Measurements from ENCODE around the gene CDC42BPB.

Gene CDC42BPB

DNA sequence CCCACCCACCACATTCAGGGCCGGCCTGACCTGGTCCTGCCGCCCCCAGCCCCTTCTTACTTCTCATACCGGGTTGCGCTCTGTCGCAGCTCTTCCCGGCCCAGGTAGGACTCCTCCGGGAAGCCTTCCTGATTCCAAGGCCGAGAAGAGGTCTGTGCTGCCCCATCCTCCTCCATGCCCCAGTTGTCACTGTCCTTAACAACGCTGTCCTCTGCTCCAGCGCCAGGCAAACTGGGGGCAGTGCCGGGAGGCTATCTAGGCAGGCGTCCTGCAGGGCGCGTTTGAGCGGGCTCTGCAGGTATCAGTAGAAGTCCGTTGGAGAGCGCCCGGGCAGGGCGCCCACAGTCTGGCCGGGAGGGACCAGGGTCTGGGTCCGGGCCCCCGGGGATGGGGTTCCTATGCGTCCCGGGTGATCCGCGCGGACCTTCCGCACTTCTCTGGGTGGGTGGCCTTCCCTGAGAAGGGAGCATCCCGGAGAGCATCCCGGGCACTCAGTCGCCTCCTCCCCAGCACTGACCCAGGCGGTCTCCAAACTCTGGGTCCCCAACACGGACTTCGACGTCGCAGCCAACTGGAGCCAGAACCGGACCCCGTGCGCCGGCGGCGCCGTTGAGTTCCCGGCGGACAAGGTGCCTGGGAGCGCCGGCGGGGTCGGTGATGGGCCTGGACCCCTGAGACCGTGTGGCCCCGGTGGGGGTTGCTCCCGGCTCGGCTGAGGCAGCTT lies 134.0 kb downstream of the CDC42BPB start:
- DNase-seq, result no peak

DNA sequence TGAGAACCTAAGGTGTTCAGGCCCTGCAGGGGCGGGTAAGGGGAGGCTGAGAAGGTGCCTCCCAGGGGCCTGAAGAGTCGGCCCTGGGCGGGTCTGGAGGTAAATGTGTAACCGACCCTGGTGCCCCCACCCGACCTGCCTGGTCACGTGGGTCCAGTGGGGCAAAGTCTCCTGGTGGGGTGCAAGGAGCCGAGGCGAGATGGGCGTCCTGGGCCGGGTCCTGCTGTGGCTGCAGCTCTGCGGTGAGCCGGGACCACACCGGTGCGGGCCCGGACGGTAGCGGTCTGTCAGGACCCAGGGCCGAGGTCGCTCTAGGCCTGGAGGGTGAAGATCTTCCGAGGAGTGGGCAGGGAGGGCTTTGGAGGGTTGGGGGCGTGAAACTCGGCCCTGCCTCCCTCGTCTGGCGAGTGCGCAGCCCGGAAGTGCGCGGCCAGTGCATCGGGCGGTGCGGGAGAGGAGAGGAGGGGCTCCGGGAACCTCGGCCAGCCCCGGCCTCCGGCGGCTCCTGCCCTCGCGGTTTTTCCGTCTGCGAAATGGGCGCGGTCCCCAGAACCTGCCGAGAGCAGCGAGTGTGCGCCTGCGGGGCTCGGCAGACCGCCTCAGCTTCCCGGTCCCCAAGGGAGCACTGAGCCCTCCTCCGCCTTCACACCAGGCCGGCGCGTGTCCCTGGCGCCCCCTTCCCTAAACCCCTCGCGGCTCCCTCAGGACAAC lies 134.7 kb downstream of the CDC42BPB start, which contains the start of gene AMN:
AMN (plus strand) TSS at position 174 of the 711 bp plus-strand sequence; CDS start at position 200, 26 bp downstream.
- DNase-seq, result no peak

DNA sequence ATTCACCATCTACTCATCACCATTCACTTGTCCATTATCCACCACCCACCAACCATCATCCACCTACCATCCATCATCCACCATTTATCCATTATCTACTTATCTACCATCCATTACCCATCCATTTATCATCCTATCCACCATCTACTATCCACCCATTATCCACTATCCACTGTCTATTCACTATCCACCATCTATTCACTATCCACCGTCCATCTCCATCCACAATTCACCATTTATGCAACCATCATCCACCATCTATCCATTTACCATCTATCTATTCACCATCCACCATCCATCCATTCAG lies 136.4 kb downstream of the CDC42BPB start:
- DNase-seq, result no peak

DNA sequence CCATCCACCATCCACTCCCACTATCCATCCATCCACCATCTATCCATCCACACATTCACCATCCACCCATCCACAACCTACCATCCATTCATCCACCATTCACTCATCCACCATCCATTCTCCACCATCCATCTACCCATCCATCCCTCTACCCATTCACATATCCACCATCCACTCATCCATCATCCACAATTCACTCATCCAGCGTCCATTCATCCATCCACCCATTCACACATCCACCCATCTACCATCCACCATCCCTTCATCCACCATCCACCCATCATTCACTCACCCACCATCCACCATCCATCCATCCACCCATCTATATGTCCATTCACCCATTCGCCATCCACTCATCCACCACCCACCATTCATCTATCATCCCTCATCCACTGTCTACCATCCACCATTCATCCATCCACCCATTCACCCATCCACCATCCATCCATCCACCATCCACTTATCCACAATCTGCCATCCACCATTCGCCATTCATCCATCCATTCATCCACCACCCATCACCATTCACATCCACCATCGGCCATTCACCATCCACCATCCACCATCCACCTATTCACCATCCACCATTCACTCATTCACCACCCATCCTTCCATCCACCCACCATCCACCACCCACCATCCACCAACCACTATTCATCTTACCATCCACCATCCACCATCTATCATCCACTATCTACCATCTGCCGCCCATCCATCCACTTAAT lies 136.9 kb downstream of the CDC42BPB start:
- DNase-seq, result no peak

DNA sequence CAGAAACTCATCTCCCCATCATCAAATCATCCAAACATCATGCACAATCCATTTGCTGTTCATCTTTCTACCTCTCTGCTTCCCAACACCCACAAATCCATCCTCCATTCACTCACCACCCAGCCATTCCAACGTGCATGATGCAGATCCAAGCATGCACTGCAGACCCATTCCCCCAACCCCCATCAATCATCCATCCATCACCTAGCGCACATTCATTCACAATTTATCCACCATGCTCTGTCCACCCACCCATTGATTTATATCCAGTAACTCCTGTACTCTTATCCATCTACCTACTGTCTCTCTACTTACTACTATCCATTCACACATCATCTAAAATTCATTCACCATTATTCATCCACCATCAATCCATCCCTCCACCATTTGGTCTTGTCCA lies 138.9 kb downstream of the CDC42BPB start:
- no peak for DNase-seq

DNA sequence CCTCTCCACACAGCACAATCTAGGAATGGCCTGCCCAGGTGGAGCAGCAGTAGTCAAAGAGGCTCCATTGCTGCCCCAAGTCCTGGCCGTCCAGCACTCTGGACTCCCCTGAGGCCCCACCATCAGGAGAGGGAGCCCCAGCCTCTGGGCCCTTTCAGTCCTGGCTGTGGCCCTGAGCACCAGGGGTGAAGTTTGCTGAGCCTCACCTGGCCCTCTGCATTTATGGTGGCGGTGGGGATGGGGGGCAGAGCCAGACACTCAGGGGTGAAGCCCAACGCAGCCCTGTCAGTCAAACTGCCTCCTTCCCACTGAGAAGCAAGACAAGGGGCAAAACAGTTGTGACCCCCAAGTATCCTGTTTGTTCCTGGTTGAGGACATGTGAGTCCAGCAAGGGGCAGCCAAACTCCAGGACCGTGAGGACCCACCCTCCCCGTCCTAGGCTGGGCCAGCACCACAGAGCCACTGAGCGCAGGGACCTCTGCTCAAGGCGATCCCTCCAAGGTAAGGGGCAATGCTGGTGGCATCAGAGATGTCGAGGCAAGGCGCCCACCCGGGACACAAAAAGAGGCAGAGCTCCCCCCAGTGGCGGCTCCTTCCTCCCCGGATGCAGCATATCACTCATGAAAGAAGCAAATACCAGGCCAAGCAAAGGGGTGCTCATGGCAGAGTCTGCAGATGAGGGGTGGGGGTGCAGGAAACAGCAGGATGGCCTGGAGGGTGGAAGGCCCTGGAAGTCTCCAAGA lies 139.7 kb downstream of the CDC42BPB start:
- peak; percentile 56 for DNase-seq

DNA sequence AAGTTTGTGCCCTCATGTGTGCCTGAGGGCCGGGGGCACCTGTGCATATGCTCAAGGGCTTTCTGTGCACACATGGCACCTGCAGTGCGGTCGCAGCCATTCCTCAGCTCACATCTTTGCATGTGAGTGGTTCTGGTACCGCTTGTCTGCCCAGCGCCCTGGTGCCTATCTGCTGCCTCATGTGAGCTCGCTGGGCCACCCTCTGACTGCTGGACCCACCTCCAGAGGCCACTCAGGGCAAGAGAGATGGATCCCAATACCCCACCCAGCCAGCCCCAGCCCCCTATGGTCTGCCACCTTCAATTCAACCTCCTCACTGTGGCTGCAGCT lies 140.3 kb downstream of the CDC42BPB start:
- no peak for DNase-seq

DNA sequence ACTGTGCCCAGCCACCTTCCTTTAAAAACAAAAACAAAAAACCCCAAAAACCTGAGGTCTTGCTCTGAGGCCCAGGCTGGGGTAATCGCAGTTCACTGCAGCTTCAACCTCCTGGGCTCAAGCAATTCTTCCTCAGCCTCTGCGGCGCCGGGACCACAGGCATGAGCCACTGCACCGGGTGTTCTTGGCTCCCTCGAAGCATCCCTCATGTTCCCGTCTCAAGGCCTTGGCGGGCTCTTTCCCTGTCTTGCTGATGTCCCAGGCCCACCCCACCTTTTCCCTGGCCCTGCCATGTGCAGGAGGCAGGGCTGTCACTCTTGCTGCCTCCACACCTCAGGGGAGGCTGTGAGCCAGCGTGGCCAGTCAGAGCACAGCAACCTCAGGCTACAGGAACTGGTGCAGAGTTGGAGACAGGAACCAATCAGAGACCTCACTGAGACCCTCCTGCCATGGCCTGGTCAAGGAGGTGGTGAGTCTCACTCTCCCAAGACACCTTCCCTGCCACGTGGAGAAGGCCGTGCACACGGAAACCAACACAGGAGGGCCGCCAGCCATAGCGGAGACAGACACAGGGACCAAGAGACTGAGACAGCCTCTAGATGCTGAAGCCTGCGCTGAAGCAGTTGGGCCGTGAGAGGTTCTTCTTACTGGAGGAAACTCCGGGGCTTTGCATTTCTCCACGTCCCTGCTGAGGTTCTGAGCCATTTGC lies 140.8 kb downstream of the CDC42BPB start:
- no peak for DNase-seq

DNA sequence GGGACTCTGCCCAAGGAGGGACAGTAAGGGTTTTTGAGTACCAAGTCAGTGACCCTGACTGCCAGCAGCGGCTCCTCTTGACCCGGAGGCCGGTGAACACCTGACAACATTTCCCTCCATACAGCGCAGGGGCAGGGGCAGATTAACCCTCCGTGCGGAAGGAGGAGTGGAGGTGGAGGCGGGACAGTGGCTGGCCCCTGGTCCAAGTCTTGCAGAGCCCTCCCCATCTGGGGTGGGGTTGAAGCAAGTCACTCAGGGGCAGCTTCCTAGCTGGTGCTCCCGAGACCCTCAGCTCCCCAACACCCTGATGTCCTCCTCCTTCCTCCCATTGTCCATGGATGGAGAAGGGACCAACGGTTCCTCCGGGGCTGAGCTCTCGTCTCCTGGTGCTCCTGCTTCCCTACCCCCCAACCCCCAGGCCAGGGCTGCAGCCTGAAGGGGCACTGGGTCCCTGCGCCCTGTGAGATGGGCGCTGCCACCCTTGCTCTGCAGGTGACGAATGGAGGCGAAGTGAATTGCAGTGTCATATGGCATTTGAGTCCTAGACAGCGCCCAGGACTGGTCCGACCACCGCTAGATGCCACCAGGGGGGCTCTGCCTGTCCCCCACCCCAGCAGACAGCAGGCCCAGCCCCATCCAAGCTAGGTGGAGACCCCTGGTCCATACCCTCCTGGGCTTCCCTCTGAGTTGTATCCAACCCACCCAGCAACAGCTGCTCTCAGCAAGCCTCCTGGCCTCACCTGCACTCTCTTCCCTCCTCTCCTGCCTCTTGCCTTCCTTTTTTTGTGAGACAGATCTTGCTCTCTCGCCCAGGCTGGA lies 141.8 kb downstream of the CDC42BPB start:
- no peak for DNase-seq

DNA sequence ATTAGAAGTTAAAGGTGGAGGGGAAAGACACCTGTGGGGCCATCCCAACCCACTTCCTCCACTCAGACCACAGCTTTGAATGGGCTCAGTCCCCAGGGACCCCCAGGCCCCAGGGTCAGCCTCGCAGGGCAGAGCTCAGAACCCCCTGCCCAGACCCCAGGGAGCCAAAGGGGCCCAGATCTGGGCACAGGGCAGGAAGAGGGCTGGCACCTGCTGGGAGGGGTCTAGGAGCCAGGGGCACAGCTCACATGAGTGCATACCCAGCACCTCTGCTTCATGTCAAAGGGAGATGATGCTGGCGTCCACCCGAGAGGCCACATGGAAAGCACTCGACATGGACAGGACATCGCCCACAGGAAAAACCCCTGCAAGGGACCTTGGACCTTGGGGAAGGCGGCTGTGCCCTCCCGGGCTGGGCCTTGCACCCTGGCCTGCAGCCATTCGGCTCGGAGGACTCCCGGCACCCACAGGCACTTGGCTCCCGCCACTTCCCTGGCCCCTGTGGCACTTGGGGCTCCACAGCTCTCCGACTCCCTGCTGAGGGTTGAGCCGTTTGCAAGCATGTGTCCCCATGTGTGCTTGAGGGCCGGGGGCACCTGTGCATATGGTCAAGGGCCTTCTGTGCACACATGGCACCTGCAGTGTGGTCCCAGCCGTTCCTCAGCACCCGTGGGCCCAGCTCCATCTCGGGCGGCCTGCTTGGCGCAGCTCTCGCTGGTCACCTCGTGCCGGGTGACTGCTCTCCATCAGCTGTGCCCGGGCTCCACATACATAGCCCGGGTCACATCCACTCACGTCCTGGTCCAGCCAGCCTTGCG lies 142.7 kb downstream of the CDC42BPB start:
- no peak for DNase-seq

DNA sequence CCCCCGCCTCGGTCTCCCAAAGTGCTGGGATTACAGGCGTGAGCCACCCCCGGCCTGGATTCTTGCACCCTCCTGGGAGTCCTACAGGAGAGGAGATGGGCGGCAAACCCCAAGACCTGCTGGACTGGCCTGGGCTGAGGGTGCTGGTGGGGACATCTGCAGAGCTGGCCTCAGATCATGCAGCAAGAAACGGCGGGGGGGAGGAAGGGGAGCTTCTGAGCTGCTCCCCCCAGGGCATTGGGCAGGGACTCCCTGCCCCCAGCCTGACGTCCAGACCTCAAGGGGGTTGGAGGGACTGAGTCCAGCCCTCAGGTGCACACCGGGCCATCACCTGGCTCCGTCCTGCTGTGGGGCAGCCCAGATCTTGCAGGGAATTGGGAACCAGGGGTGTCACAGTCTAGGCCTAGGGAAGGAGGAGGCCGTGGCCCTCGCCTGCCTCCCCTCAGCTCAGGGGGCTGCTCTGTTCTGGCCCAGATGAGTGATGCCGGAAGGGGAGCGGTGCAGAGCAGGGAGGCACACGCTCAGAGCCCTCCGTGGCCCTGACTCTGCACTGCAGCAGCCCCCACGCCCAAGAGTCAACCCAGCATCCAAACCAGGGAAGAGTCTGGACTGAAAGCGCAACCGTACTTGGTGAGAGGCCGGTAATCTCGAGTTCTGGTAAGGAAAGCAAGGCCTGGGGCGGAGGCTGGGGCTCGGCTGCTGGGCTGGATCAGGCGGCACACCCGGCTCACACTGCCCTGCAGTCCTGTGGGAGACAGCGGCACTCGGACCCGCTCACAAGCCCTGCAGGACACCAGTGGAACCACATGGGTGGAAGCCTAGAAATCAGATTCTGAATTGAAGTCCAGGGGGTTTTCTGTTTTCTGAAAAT lies 143.8 kb downstream of the CDC42BPB start:
- no peak for DNase-seq

DNA sequence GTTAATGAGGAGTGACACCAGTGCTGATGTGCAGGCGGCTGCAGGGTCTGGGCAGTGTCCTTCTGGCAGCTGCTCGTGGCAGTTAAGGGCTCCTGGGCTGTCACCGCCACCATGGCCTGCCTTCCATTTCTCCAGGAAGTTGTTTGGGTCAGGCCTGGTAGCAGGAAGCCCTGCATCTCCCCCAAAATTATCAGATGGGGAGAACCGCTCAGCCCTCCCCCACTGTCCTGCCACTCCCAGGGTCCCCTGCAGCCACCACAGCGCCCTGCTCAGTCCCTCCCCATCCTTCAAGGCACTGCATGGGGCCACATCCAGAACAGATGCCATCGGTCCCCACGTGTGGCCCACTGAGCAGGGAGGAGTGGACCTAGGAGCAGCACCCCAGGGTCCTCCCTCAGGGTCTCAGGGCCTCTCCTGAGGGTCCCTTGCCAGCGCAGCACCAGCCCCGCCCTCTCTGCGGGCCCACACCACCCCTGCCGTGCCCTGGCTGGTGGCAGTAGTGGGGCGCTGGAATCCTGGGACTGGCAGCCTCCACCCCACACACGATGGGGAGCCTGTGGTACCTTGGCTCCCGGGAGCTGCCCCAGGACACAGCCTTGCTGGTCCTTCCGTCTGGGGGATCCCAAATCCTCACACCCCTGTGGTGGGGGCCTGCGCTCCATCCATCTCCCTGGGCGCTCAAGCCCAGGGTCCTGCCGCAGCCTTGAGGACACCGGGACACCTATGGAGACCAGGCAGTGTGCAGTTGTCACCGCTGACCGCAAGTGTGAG lies 145.2 kb downstream of the CDC42BPB start:
- DNase-seq, result no peak

DNA sequence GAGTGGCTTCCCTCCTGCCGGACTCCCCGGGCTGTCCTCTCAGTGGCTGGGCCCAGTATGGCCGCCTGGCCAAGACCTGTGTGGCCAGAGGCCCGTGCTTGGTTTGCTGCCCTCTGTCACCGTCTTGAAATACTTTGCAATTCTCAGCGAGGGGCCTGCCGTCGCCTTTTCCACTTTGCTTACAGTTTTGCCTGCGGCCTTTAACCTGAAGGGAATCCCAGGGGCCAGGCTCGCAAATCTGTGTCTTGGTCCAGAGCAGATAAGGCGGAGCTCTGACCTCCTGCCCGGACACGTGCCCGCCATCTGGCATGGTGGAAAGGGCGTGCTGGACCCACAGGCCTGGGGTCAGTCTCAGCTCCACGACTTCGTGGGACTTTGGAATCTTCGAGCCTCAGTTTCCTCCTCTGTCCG lies 145.8 kb downstream of the CDC42BPB start:
- no peak for DNase-seq

DNA sequence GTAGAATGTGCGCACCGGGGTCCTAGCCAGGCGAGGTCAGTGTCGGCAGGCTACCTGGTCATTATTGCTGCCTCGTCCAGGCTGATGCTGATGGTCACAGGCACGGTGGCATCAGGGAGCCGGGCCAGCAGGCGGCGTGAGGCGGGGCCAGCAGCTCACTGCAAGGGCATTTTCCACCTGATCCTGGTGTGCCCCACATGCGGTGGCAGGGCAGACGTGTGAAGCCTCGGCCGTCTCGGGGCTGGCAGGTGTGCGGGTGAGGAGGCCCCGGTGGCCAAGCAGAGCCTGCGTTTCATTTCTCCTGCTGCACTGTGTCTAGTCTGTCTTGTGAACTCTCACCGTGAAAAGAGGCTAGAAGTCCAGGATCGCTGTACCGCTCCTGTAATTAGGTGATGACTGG lies 146.9 kb downstream of the CDC42BPB start:
- DNase-seq, result no peak

DNA sequence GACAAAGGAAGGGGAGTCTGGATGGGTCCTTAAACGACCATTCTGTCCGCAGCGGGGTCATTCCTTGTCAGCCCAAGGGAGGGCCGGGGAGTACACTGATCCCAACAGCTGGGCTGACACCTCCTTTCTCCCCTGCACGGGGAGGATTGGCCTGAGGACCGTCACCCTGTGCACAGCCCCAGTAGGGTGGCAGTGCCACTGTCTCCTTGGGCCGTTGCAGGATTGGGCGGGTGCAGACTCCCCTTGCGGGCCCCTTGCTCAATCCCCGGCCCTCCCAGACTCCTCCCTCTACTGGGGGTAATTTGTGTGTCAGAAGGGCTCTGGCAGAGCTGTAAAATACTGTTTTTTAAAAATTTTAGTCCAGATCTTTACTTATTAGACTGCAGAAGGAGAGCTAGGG lies 147.4 kb downstream of the CDC42BPB start:
- DNase-seq, result no peak

DNA sequence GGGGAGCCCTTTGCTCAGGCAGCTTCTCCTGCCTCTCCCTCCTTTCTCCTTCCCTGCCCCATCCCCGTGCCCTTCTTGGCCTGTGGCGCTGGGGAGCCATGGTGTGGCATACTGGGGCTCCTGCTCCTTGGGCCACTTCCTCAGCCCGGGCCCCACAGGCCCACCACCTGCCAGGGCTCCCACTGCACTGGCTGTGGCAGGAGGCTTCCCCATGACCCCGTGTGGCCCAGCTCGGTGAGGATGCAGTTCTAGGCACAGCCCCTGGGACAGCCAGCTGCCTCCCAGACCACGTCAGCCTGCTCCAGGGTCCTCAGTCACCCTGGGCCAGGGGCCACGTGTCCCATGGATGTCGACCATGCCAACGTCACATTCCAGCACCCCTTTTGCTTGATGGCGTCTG lies 147.9 kb downstream of the CDC42BPB start:
- no peak for DNase-seq

DNA sequence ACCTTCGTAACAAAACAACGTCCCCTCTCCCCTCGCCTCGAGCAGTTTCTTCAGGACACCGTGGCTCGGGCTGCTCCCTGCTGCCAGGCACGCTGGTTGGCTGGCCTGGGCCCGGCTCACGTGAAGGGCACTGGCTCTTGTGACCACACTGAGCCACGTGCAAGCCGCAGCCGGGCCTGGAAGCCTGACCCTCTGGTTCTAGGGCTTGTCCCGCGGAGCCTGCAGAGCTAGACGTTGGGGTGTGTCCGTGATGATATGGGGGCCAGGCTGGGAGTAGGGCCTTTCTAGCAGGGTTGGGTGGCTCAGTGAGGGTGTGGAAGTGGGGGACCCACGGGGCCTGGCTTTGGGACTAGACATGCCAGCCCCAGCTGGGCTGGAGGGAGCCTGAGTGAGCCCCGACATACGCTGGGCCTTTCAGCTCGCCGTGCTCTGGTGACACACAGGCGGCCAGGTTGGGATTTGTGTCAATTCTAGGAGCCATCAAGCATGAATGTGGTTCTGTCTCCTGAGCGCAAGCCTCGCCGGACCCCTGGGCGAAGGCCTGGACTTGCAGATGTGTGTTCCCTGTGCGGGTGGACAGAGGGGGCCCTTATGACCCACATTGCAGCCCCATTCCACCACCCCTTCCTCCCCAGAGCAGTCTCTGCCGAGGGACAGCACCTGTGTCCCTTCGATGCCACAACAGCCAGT lies 148.4 kb downstream of the CDC42BPB start:
- no peak for DNase-seq

DNA sequence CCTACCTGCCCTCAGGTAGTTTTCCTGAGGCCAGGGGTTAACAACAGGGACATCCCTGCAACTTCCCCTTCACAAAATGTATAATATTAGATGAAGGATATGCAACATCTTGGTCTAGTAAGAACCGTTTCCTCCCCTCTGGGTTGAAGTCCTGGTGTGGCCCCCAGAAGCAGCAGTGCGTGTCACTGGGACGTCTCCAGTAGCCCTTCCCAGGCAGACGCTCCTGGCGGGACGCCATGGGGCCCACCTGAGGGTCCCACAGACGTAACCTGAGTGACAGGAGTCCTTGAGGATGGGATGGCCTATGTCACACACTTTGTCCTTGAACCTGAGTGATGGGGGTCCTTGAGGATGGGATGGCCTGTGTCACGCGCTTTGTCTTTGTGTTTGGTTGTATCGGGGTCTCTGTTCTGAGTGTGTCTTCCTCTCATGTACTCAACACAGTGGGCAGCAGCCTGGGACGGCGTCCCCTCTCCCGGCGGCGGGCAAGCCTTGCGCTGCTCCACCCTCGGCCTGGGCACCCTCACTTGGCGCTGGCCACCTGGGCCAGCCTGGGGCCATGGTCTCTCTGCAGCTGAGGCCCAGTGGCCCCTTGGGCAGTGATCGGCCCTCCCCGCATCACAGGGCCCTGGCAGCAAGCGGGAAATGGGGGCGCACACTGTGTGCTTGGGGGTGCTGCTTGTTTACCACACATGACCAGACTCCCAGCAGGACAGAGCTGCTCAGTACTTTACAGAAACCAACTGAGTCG lies 149.2 kb downstream of the CDC42BPB start:
- no peak for DNase-seq
